Heart left ventricle (tissue), 13 donors: ENCODE measurements around the gene MUC15.

Experiments used
- POLR2A ChIP-seq, 2 donors: fragments of 450-650 bp; IDR thresholded peaks; one replicate each; pipeline ENCODE4 v1.6.1; 2017; ENCODE audit warnings: antibody characterized with exemption in 2 of 2, mild to moderate bottlenecking in 2 of 2, moderate library complexity in 2 of 2
- TF ChIP-seq, protein P1 (sequence below), 12 donors: fragments of 200-600 bp; sonication (generic) in 4 of 12; IDR thresholded peaks; one replicate each; pipeline versions ENCODE4 v1.5.0 to v1.8.0; 2018 to 2022; ENCODE audit warnings: antibody characterized with exemption in 12 of 12, mild to moderate bottlenecking in 5 of 12
- donor health status: ischemic (EF 13 %, LVEDD 7.1; RV severe dilation, severe dysfunction).
- donor health status: DM: no; HTN: yes; CAD: no.
- donor health status: DM: no; HTN: no; CAD: no.
- donor health status: ischemic (EF 25% LVEDD 6.9; RV normal size, moderate dysfunction).
- donor health status: ischemic (EF 25% LVEDD 5.7; RV mildly dilated, moderate dysfunction).
- donor health status: ischemic (EF 35%, LVEDD 5.7; RV mildly dilated, moderate dysfunction).
- donor health status: nonischemic (EF 11% LVEDD 7.7; RV severe dilation, severe dysfunction).
- donor health status: DM: yes; HTN: yes; CAD: no.
- donor health status: PGD.
- donor health status: ischemic (EF 29% LVEDD 5.4; RV normal size, mild dysfunction).
- donor health status: nonischemic (EF 23%, LVEDD 6.1; RV moderate dilation, normal function).

DNA sequence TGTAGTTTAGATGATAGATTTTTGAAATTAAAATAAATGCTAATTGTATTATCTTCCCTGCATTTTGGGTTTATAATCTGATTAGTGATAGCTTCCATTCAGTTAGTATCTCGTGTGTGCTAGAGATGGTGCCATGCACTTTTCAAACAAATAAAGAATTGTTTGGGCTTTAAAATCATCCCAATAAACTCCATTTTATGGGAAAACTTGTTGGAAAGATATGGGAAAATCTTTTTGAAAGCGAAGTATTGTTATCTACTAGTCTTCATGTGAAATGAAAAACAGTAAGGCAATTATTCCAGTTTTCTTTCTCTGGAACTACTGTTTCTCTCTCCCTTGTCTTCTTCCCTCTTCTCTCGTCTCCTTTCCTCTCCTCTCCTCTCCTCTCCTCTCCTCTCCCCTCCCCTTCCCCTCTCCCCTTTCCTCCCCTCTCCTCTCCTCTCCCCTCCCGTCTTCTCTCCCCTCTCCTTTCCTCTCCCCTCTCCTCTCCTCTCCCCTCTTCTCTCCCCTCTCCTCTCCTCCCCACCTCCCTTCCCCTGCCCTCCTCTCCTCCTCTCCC, 27.9 kb upstream of the MUC15 start:
- TF ChIP-seq, protein P1, sequence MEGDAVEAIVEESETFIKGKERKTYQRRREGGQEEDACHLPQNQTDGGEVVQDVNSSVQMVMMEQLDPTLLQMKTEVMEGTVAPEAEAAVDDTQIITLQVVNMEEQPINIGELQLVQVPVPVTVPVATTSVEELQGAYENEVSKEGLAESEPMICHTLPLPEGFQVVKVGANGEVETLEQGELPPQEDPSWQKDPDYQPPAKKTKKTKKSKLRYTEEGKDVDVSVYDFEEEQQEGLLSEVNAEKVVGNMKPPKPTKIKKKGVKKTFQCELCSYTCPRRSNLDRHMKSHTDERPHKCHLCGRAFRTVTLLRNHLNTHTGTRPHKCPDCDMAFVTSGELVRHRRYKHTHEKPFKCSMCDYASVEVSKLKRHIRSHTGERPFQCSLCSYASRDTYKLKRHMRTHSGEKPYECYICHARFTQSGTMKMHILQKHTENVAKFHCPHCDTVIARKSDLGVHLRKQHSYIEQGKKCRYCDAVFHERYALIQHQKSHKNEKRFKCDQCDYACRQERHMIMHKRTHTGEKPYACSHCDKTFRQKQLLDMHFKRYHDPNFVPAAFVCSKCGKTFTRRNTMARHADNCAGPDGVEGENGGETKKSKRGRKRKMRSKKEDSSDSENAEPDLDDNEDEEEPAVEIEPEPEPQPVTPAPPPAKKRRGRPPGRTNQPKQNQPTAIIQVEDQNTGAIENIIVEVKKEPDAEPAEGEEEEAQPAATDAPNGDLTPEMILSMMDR (IDR thresholded peaks at IDR 0.05) = no peak
- TF ChIP-seq POLR2A (IDR thresholded peaks at IDR 0.05) = no peak
